Psoas muscle (tissue), 8 donors: ENCODE data around the gene ATP6AP1. TPM values are rescaled to one million over a fixed set of nuclear protein-coding genes. Genes with fewer than 3 reads are reported as not detected.

Source experiments
- ATAC-seq, 4 donors: fragments of 200-7000 bp; cut with Tn5 transposase; one replicate each; pipeline ENCODE4 v1.9.1; 2020; ENCODE audit warnings: moderate library complexity in 3 of 4, mild to moderate bottlenecking in 2 of 4
- DNase-seq, 2 donors: peaks; one replicate each; pipeline ENCODE4 v3.0.0-alpha.2; 2020
- H3K27ac ChIP-seq: fragments of 200-600 bp; one replicate; pipeline ENCODE4 v1.8.0; 2022
- H3K27me3 ChIP-seq, 3 donors: fragments of 200-600 bp in 1 of 3; one replicate each; pipeline versions ENCODE4 v1.6.1 to v1.8.0; 2013 to 2022; ENCODE audit warnings: low read length in 2 of 3, mild to moderate bottlenecking in 2 of 3, moderate library complexity in 1 of 3; ENCODE audit not compliant: insufficient read depth in 3 of 3
- H3K36me3 ChIP-seq, 2 donors: fragments of 200-600 bp in 1 of 2; one replicate each; pipeline versions ENCODE4 v1.6.1 to v1.8.0; 2013 to 2022; ENCODE audit warnings: low read depth in 1 of 2, mild to moderate bottlenecking in 1 of 2, moderate library complexity in 1 of 2; ENCODE audit not compliant: insufficient read depth in 1 of 2
- H3K4me1 ChIP-seq: fragments of 200-600 bp; one replicate; pipeline ENCODE4 v1.8.0; 2022
- H3K4me3 ChIP-seq: fragments of 200-600 bp; one replicate; pipeline ENCODE4 v1.8.0; 2022; ENCODE audit warnings: mild to moderate bottlenecking
- H3K9me3 ChIP-seq: fragments of 200-600 bp; one replicate; pipeline ENCODE4 v1.8.0; 2022
- WGBS, 3 donors: extraction: QIAGEN DNeasy Blood & Tissue Kit; methylation state at CpG; one replicate each; pipeline versions ENCODE4 v1.1.6 to v1.1.7; 2013; 5-methylcytosine and 5-hydroxymethylcytosine counted together
- intact Hi-C, 2 donors: fragments of 100-400 bp; cut with DNase I; formaldehyde crosslinking; loops; one replicate each; pipeline versions ENCODE4 v1.11.0 to v1.14.2; 2022
- polyA plus RNA-seq, 3 donors: library from polyadenylated mRNA; stranded (reverse); fragments of 200-250 nt; gene quantifications; one replicate each; pipeline ENCODE4 v1.2.3, GENCODE V29; 2013
- total RNA-seq, 4 donors: library from RNA; stranded (reverse); fragmentation: NEBNext Ultra II Directional in 2 of 4; extraction: Animal tissue kit (Norgen Biotek cat#: 25700) in 2 of 4; gene quantifications; one replicate each; pipeline versions ENCODE4 v1.2.1 to v1.2.4, GENCODE V29; 2021 to 2023
- TF ChIP-seq, protein P1 (sequence below): fragments of 200-600 bp; IDR thresholded peaks from one replicate; pipeline ENCODE4 v1.8.0; 2022; ENCODE audit warnings: antibody characterized with exemption
- donor health status: healthy with polysubstance abuse.
- donor health status: DM: no; HTN: no; CAD: no; lungs with moderate emphysema.
- donor health status: Bipolar disorder and iron deficiency.
- donor health status: healthy.
- donor health status: DM: yes; HTN: yes; CAD: no.
- donor health status: DM: no; HTN: no; CAD: no.
- donor health status: DM: no; HTN: no; CAD: no.
- donor health status: DM: yes; HTN: yes; CAD: no.

The ATP6AP1 gene
- total and polyA plus RNA-seq, 7 donors: 28.3 to 38.6 (median 34.3) TPM

DNA sequence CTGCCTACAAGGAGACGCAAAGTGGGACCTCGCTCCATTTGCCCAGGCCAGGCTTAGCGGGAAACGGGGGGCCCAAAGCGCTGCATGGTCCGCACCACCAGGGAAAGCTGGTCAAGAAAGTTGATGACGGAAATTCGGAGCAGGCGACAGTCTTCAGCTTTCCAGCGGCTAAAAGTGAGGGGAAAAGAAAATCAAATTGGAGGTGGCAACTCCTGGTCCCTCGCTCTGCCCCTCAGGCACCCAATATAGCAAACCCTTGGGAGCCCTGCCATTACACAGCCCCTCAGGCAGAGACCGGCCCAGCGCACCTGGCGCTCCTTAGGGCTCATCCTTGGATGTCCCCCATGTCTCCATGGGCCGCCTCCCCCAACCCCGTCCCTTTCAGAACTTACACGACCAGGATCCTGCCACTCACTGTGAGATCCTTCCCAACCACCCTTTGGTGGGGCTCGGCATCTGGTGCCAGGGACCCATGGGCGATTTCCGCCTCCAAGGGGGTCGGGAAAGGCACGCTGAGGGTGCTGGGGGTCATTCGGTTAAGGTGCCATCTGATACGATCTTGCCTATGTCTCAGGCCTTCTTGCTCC is 49.5 kb downstream of the ATP6AP1 start:
- intact Hi-C loops: no loop called here
- peak overlapping the region; percentile 64 for H3K4me3 ChIP-seq
- TF ChIP-seq, protein P1, sequence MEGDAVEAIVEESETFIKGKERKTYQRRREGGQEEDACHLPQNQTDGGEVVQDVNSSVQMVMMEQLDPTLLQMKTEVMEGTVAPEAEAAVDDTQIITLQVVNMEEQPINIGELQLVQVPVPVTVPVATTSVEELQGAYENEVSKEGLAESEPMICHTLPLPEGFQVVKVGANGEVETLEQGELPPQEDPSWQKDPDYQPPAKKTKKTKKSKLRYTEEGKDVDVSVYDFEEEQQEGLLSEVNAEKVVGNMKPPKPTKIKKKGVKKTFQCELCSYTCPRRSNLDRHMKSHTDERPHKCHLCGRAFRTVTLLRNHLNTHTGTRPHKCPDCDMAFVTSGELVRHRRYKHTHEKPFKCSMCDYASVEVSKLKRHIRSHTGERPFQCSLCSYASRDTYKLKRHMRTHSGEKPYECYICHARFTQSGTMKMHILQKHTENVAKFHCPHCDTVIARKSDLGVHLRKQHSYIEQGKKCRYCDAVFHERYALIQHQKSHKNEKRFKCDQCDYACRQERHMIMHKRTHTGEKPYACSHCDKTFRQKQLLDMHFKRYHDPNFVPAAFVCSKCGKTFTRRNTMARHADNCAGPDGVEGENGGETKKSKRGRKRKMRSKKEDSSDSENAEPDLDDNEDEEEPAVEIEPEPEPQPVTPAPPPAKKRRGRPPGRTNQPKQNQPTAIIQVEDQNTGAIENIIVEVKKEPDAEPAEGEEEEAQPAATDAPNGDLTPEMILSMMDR: no peak
- WGBS, 3 donors: 57 to 91% (median 63%) methylated on average over 11 to 24 of the region's 24 CpGs
- no peaks in the 10 kb centered on the region for H3K36me3 ChIP-seq
- no peaks in the 10 kb centered on the region for H3K27me3 ChIP-seq
- peak overlapping the region; percentile 90 for H3K27ac ChIP-seq
- H3K4me1 ChIP-seq: no peaks in the 10 kb centered on the region
- DNase-seq (peak in 1 of 2 donors; percentile 51), ATAC-seq (no peak)
- H3K9me3 ChIP-seq: no peaks in the 10 kb centered on the region

DNA sequence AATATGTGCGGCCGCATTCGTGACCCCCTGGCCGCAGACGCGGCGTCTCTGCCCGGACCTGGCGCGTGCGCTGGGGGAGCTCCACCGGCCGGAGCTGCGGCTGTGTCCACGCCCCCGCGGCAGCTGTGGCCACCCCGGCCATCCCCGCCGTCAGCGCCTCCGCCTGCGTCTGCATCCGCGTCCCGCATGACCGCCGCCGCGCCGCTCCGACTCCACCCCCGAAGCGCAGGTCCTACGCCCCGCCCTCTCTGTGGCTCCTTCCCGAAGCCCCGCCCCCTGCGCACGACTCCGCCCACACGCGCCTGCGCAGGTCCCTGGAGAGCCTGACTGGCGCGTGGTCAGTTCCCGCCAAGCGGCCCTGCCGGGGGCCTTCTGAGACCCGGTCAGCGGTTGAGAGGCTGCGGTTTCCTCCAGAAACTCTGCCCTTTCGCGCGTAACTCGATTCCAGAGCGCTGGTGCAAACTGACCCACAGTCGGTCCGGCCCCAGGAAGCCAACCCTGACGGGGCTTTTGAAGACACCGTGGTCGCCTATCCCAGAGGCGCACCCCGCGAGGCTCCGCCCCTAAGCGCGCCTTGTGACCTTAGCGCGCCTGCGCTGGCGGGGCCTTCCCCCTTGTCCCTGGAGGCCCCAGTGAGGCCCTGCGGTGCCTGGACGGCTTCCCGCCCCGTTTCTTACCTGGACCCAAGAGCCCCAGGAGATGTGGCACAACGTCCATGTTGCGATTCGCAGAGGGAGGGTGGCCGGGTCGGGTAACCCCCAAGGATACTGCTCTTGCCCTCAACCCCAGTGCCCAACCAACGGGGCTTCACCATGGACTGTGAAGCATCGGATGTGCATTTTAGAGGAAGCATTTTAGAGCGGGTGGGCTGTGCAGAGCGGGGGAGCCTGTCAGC is 50.5 kb downstream of the ATP6AP1 start, which contains the start of gene LAGE3:
LAGE3 (minus strand) TSS at position 554 of the 895 bp plus-strand sequence; CDS start at position 188, 366 bp downstream.
- Histone ChIP-seq H3K4me3 (peak within 1 kb of the TSS; percentile 64), H3K27ac (peak within 1 kb of the TSS; percentile 90), H3K27me3 (no peaks in the 10 kb centered on the region), H3K36me3 (peaks cover 0 to 1% of the 10 kb centered on the region in 2 donors), H3K9me3 (no peaks in the 10 kb centered on the region), H3K4me1 (peaks cover 3% of the 10 kb centered on the region)
- peak; percentile 94 to 95 (median 94) for ATAC-seq
- intact Hi-C loops: no loop called here
- TF ChIP-seq, protein P1: no peak
- WGBS, 3 donors: 2 to 41% (median 6%) methylated on average over 24 to 85 of the region's 85 CpGs
- peak; percentile 92 to 97 for DNase-seq

DNA sequence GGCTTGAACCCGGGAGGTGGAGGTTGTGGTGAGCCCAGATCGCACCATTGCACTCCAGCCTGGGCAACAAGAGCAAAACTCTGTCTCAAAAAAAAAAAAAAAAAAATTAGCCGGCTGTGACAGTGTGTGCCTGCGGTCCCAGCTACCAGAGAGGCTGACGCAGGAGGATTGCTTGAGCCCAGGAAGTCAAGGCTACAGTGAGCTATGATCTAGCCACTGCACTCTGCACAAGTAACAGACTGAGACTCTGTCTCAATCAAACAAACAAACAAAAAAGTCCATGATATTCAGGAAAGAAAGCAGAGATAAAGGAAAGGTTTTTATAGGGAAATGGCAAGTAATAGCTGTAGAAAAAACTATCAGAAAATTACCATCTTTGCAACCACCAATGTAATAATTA is 52.7 kb downstream of the ATP6AP1 start:
- ATAC-seq (no peak), DNase-seq (no peak)

DNA sequence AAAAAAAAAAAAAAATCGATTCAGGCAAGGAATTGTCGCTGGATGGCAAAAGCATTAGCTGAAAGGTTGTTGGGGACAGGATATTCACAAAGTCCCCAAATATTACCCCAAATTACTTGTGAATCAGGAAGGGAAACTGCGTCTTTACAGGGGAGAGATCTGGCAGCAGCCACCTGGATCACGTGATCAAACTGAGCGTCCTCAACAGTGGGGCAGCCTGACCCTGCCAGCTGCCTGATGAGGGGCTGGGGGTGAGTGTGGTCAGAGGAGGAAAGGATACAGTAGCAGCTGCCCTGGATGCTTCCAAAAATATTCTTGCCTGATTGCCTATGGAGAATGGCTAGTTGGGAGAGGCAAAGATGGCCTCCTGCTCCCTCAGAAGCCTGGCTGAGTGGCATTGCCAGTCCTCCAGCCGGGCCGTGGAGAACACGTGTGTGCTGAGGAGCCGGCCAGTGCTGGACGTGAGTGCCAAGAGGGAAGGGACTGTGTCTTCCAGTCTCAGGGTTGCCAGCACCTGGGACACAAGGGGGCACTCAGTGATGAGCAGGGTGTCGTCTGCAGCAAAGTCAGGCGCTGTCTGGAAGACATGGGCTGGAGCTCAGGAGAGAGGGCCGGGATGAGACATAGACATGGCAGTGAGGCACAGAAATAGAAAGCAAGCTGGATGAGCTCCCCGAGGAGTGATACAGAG is 53.6 kb downstream of the ATP6AP1 start:
- no peak for ATAC-seq
- Histone ChIP-seq H3K4me1 (peaks cover 10% of the 10 kb centered on the region), H3K9me3 (no peaks in the 10 kb centered on the region), H3K4me3 (no peak overlapping the region), H3K27me3 (no peaks in the 10 kb centered on the region), H3K36me3 (peaks cover 2 to 3% of the 10 kb centered on the region in 2 donors), H3K27ac (peak overlapping the region; percentile 15)
- intact Hi-C loops: no loop called here
- peak in 1 of 2 donors; percentile 51 for DNase-seq
- WGBS, 3 donors: 45 to 54% (median 52%) methylated on average over 13 to 14 of the region's 14 CpGs
- TF ChIP-seq, protein P1: no peak

More for the DNA sequence above, 52.7 kb downstream of the ATP6AP1 start:
- H3K4me1 ChIP-seq: peaks cover 10% of the 10 kb centered on the region
- 79 to 97% (median 83%) methylated on average over 5 of the region's 5 CpGs for WGBS, 3 donors
- peaks cover 2 to 3% of the 10 kb centered on the region in 2 donors for H3K36me3 ChIP-seq
- no peaks in the 10 kb centered on the region for H3K27me3 ChIP-seq
- TF ChIP-seq, protein P1: no peak
- no peak overlapping the region for H3K27ac ChIP-seq
- H3K9me3 ChIP-seq: no peaks in the 10 kb centered on the region
- intact Hi-C loops: no loop called here
- no peak overlapping the region for H3K4me3 ChIP-seq
